AG04450 (cell line): ENCODE data around the gene RP2. TPM values are rescaled to one million over a fixed set of nuclear protein-coding genes. Genes with fewer than 3 reads are reported as not detected.

Experiments
- CTCF ChIA-PET: fragments of 300-600, 350-600 bp; formaldehyde crosslinking; extraction: SDS; loops from one replicate; lab custom pipeline; 2022; ENCODE audit warnings: antibody characterized with exemption, inconsistent platforms; lab: Charles Lee
- POLR2A ChIA-PET: fragments of 350-600 bp; formaldehyde crosslinking; extraction: SDS; loops from one replicate; lab custom pipeline; 2021; ENCODE audit warnings: antibody characterized with exemption, inconsistent platforms; lab: Yijun Ruan, JAX
- DNase-seq: peaks from one replicate; pipeline ENCODE4 v3.0.0-alpha.2; 2011; ENCODE audit warnings: low read depth, low spot score
- H3K27ac ChIP-seq: one replicate; pipeline ENCODE4 v1.5.1; 2012; ENCODE audit warnings: low read depth, low read length, control low read depth
- H3K27me3 ChIP-seq: one replicate; pipeline ENCODE4 v1.6.0; 2012; ENCODE audit warnings: low read length; ENCODE audit not compliant: control insufficient read depth, insufficient read depth
- H3K4me3 ChIP-seq: 2 replicates; pipeline ENCODE4 v1.5.1; 2011; ENCODE audit warnings: mild to moderate bottlenecking, low read depth, low read length, control low read depth
- H3K9me3 ChIP-seq: 2 replicates; pipeline ENCODE4 v1.5.1; 2012; ENCODE audit warnings: low read length; ENCODE audit not compliant: control insufficient read depth, insufficient read depth
- CTCF ChIP-seq: IDR thresholded peaks from 2 replicates; pipeline ENCODE4 v1.5.1; 2011; ENCODE audit warnings: low read depth, low read length, control low read depth, inconsistent platforms
- polyA minus RNA-seq: library from RNA; depleted of rRNA, polyadenylated mRNA; stranded (reverse); fragments of >200 nt; gene quantifications from 2 replicates; pipeline ENCODE4 v1.2.3, GENCODE V29; 2011; rRNA and poly(A)+ RNA removed
- polyA plus RNA-seq: library from polyadenylated mRNA; depleted of rRNA; stranded (reverse); fragments of >200 nt; gene quantifications from 2 replicates; pipeline ENCODE4 v1.2.3, GENCODE V29; 2011; rRNA removed

Gene RP2
- polyA plus RNA-seq = 12.5 and 16.6 TPM in 2 replicates
- 7.0 and 11.0 TPM in 2 replicates for polyA minus RNA-seq

- ChIA-PET POLR2A (interaction anchor here (1.0 kb wide), 1 partner anchor 68 kb away, joined by 3 read pairs; no protein-coding TSS in a partner anchor), CTCF (interaction anchor here (0.6 to 1.7 kb wide), 3 partner anchors 151 to 256 kb away, joined by 3 to 4 read pairs (median 3); no protein-coding TSS in a partner anchor)
- H3K9me3 ChIP-seq = no peaks in the 10 kb centered on the region
- TF ChIP-seq CTCF = no peak
- no peaks in the 10 kb centered on the region for H3K27me3 ChIP-seq
- H3K4me3 ChIP-seq = peak within 1 kb of the TSS; percentile 74
- peak; percentile 86 for DNase-seq
- H3K27ac ChIP-seq = peak within 1 kb of the TSS; percentile 87
These were observed at the start of gene RP2 for GRCh38 chrX:46836701-46837557. RP2 (plus strand) TSS chrX:46837043; CDS start chrX:46837101, 58 bp downstream.

- ChIA-PET POLR2A (interaction anchor here (0.6 kb wide), 1 partner anchor 11 kb away, joined by 3 read pairs; no protein-coding TSS in a partner anchor), CTCF (no interaction called here)
- DNase-seq = no peak
- Histone ChIP-seq H3K27ac (no peak overlapping the region), H3K9me3 (no peaks in the 10 kb centered on the region), H3K4me3 (no peak overlapping the region), H3K27me3 (no peaks in the 10 kb centered on the region)
- TF ChIP-seq CTCF = no peak
These were observed 47.9 kb upstream of the RP2 start for GRCh38 chrX:46788902-46789301.

- Histone ChIP-seq H3K9me3 (no peaks in the 10 kb centered on the region), H3K27me3 (no peaks in the 10 kb centered on the region), H3K27ac (peak overlapping the region; percentile 87), H3K4me3 (no peak overlapping the region)
- no peak for DNase-seq
- ChIA-PET POLR2A (interaction anchor here (0.5 to 1.7 kb wide), 3 partner anchors 22 to 237 kb away, joined by 4 to 7 read pairs (median 5); partner anchors contain the start of gene SLC9A7), CTCF (interaction anchor here (1.3 kb wide), 1 partner anchor 239 kb away, joined by 5 read pairs; no protein-coding TSS in a partner anchor)
- no peak for TF ChIP-seq CTCF
These were observed 44.7 kb upstream of the RP2 start for GRCh38 chrX:46791927-46792809.

- Histone ChIP-seq H3K4me3 (no peak overlapping the region), H3K27me3 (no peaks in the 10 kb centered on the region), H3K27ac (no peak overlapping the region), H3K9me3 (no peaks in the 10 kb centered on the region)
- ChIA-PET CTCF (interaction anchor here (0.9 kb wide), 1 partner anchor 33 kb away, joined by 3 read pairs; no protein-coding TSS in a partner anchor), POLR2A (interaction anchor here (1.5 to 1.7 kb wide), 2 partner anchors 23 to 34 kb away, joined by 4 to 5 read pairs; partner anchors contain the start of gene SLC9A7)
- no peak for DNase-seq
- TF ChIP-seq CTCF = no peak
These were observed 44.0 kb upstream of the RP2 start for GRCh38 chrX:46792810-46793188.
